GM18526 (cell line): ENCODE results near the gene HAO2.

Experiments
- POLR2A ChIP-seq: IDR thresholded peaks from 3 replicates; pipeline ENCODE4 v1.6.1; 2011; ENCODE audit not compliant: insufficient read length; ENCODE audit errors: extremely low read depth

Gene HAO2

GRCh38 chr1:119338004-119338403 is 30.6 kb upstream of the HAO2 start:
- no peak for TF ChIP-seq POLR2A

- no peak for TF ChIP-seq POLR2A
Observed at GRCh38 chr1:119338757-119339156, 29.8 kb upstream of the HAO2 start.

DNA sequence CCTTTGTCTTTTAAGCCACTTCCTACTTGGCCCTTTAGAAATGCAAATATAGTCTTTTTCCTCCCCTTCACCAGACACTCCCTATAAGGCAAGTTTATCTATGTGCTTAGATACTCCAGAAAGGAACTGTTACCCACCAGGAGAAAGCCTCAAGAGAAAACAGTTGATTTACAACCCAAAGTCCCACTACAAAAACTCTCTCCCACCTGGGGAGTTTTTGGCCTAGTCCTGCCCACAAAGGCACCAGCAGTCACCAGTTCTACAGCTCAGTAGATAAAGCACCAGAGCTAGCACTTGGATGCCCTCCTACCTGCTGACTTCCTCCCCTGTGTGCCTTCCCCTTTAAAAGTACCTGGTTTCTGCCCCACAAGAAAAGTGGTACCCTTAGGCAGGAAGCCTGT is 27.7 kb upstream of the HAO2 start:
- TF ChIP-seq POLR2A, result no peak

GRCh38 chr1:119341372-119341947 is 27.1 kb upstream of the HAO2 start:
- TF ChIP-seq POLR2A, result no peak

- TF ChIP-seq POLR2A, result no peak
Observed at GRCh38 chr1:119345398-119345797, 23.2 kb upstream of the HAO2 start.

DNA sequence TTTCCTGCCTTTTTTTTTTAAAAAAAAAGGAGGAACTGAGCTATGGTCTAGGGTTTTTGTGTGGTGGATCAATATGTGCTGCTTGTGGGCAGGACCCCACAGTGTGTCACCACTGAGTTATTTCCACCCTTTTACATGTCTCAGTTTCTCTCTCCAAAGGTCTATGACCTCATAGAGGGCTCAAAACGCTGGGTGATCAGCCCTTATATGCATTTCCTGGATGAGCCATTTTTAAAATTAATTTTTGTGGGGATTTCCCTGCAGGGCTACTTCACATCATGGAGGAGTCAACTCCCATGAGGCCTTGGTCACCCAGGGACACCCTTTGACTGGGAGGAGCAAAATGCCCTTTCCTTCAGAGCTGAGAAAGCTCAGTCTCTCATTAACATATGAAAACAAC is 20.7 kb upstream of the HAO2 start:
- TF ChIP-seq POLR2A, result no peak

GRCh38 chr1:119348941-119349340 is 19.6 kb upstream of the HAO2 start:
- no peak for TF ChIP-seq POLR2A

DNA sequence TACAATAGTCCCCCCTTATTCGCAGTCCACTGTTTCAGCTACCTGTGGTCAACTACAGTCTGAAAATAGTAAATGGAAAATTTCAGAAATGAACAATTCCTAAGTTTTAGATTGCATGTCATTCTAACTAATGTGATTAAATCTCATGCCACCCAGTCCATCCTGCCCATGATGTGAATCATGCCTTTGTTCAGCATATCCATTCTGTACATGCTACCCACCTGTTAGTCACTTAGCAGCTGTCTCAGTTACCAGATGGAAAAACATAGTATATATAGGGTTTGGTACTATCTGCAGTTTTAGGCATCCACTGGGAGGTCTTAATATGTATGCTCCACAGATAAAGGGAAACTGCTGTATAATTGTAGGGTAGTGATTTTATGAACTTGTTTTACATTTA is 16.6 kb upstream of the HAO2 start:
- TF ChIP-seq POLR2A, result no peak

DNA sequence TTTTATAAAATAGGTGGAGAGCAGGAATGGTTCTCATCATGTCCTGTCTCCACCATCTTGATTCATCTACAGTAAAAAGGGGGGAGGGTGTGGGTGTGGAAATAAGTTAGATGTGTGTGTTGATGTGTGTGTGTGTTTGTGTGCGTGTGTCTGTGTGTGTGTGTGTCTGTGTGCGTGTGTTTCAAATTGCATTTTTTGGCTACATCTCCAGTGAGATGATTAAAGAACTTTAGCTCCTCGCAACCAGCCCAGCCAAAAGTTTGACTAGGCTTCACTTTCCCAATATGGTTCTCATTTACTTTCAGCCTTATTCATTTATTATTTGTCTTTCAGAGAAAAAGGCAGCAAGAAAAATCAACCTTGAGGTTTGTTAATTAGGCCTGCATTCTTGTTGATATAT is 14.7 kb upstream of the HAO2 start:
- TF ChIP-seq POLR2A, result no peak

DNA sequence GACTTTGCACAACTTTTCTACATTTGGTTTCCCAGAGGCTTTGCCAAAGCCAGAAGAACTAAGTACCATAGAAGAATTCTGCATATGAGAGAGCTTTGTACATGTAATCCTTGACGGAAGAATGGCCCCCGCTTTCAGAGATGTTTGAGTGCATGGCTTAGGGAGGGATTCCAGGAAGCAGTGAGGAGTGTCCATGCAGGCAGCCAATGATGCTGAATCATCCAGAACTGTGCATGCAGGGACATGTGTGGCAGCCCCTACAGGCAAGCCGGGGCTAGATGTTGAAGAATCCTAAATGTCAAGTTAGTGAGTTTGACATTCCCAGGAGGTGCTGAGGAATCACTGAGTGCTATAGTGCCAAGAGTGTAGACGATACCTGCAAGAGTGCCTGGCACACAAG is 9.9 kb upstream of the HAO2 start:
- no peak for TF ChIP-seq POLR2A

DNA sequence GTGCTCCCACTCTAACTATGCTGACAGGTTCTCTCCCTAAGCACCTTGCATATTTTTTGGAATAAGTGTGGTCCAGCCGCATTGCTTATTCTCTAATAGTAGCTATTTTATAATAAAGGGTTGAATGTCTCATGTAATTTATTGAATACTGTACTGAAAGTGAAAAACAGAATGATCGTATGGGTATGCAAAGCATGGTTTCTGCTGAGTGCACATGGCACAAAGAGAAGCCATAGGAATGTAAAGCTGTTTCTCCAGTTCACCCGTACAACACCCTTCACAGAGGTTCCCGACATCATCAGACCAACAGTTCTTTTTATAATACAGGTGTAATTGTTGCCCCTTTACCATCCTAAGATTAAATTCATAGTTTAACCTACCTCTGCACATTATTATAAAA is 8.9 kb upstream of the HAO2 start:
- no peak for TF ChIP-seq POLR2A

DNA sequence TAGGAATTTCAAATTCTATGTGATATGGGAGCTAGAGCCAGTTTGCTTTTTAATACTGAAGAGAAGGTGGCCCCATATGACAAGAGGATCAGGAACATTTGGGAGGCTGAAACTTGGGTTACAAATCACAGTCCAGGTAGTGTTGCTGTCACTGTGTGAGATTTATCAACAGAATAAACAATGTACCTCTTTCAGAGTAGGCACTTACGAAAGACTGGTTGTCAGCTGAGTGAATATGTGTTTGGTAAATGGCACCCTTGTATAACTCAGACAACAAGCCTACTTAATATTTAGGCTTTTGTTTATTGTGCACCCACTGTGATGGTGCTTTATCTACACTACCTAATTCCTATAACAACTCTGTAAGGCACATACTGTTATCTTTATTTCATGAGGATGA is 7.4 kb upstream of the HAO2 start:
- TF ChIP-seq POLR2A, result no peak

DNA sequence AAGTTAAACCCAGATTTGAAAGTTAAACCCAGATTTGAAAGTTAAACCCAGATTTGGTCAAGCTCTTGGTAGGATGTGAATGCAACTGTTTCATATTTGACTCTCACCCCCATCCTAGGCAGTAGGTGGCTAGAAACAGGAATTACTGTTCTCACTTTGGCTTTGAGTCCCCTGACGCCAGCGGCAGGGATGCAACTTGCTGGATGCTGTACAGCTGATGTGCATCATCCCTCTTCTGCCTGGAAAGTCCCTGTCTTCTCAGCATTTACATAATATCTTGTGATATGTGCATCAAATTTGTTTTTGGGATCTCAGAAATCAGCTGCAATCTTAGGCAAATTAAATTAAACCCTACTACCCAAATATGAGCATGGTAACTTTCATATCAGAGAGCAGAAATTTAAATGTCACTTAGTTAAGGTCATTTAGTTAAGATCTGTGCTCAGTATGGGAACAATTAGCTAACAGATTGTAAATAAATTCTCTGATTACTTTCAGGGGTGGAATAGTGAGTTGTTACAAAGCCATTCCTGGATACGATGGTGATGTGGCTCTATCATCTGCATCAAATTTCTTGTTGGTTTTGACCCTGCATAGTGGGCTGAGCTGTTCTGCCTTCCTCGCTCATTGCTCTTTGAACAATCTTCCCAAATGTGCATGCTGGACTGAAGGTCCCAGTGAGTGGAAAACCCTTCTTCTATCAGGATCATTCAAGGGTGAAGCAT is 6.8 kb upstream of the HAO2 start:
- TF ChIP-seq POLR2A, result no peak

- no peak for TF ChIP-seq POLR2A
Observed at GRCh38 chr1:119363162-119363561, 5.4 kb upstream of the HAO2 start.

GRCh38 chr1:119364640-119365039 is 3.9 kb upstream of the HAO2 start:
- no peak for TF ChIP-seq POLR2A

DNA sequence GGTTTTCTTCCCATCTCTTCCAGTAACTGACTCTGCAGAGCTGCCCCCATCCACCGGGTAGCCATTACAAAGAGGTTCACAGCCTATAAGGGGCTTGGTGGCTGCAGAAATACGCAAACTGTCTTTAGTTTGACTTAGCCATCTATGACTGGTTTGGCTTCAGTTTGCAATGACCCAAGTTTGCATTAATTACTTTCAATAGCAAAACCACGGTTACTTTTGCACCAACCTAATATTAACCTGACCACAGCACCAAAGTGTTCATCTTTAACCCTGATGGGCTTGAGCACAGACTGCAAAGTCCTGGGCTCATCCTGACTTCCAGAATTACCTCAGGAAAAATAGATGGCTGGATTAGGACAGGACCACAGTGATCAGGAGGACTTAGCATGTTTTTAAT is 2.2 kb upstream of the HAO2 start:
- TF ChIP-seq POLR2A, result no peak

GRCh38 chr1:119367432-119368124 is 1.0 kb upstream of the HAO2 start:
- TF ChIP-seq POLR2A, result no peak

GRCh38 chr1:119370748-119371147 is 2.2 kb downstream of the HAO2 start:
- TF ChIP-seq POLR2A, result no peak
